Cardiac fibroblast (primary cell): ENCODE results near the gene SYNGR1.

ENCODE experiments used
- DNase-seq, 2 donors: peaks; one replicate each; pipeline versions ENCODE4 v3.0.0 to v3.0.0-alpha.2; 2010; ENCODE audit warnings: low read depth in 2 of 2
- H3K4me3 ChIP-seq, 2 donors: replicated peaks in 1 of 2; 1 replicate in 1 of 2; 2 replicates in 1 of 2; pipeline ENCODE4 v1.5.1; 2011; ENCODE audit warnings: low read depth in 2 of 2, low read length in 2 of 2, mild to moderate bottlenecking in 2 of 2, moderate library complexity in 1 of 2
- TF ChIP-seq, protein P1 (sequence below): IDR thresholded peaks from one replicate; pipeline ENCODE4 v1.5.1; 2011; ENCODE audit warnings: low read depth, mild to moderate bottlenecking, low read length, inconsistent platforms

SYNGR1 gene, protein sequence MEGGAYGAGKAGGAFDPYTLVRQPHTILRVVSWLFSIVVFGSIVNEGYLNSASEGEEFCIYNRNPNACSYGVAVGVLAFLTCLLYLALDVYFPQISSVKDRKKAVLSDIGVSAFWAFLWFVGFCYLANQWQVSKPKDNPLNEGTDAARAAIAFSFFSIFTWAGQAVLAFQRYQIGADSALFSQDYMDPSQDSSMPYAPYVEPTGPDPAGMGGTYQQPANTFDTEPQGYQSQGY

DNA sequence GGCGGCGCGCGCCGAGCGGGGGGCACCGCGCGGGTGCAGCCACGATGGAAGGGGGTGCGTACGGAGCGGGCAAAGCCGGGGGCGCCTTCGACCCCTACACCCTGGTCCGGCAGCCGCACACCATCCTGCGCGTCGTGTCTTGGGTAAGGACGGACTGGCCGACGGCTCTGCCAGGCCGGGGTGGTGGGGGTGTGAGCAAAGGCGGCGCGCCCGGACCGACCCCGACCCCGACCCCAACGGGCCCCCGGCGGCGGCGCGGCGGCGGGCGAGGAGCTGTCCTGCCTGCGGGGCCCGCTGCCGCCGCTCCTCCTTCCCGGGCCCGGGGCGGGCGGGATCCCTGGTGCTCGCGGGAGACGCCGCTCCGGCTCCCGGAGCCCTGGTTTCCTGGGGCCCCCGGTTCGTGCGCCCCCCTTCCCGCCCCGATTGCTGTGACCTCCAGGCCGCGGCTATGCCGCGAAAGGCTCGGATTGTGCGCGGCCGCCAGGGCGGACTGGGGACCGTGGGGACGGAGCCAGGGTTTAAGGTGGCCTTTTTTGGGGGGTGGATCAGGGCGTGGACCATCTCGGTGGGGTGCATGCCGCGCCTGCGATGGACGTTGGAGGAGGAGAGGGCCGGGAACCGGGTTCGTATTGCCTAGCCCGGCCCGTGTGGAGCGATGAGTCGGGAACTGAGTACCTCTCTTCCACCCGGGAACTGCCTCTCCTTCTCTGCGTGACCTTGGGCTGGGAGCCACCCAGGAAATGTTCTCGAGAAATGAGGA lies at the start of gene SYNGR1:
Gene SYNGR1, plus strand, starts transcription at position 25 of the 760 bp plus-strand sequence. Its CDS starts 20 bp downstream, at position 45.
- H3K4me3 ChIP-seq = peak within 1 kb of the TSS; percentile 57 to 59
- no peak for DNase-seq
- TF ChIP-seq, protein P1, sequence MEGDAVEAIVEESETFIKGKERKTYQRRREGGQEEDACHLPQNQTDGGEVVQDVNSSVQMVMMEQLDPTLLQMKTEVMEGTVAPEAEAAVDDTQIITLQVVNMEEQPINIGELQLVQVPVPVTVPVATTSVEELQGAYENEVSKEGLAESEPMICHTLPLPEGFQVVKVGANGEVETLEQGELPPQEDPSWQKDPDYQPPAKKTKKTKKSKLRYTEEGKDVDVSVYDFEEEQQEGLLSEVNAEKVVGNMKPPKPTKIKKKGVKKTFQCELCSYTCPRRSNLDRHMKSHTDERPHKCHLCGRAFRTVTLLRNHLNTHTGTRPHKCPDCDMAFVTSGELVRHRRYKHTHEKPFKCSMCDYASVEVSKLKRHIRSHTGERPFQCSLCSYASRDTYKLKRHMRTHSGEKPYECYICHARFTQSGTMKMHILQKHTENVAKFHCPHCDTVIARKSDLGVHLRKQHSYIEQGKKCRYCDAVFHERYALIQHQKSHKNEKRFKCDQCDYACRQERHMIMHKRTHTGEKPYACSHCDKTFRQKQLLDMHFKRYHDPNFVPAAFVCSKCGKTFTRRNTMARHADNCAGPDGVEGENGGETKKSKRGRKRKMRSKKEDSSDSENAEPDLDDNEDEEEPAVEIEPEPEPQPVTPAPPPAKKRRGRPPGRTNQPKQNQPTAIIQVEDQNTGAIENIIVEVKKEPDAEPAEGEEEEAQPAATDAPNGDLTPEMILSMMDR = no peak

DNA sequence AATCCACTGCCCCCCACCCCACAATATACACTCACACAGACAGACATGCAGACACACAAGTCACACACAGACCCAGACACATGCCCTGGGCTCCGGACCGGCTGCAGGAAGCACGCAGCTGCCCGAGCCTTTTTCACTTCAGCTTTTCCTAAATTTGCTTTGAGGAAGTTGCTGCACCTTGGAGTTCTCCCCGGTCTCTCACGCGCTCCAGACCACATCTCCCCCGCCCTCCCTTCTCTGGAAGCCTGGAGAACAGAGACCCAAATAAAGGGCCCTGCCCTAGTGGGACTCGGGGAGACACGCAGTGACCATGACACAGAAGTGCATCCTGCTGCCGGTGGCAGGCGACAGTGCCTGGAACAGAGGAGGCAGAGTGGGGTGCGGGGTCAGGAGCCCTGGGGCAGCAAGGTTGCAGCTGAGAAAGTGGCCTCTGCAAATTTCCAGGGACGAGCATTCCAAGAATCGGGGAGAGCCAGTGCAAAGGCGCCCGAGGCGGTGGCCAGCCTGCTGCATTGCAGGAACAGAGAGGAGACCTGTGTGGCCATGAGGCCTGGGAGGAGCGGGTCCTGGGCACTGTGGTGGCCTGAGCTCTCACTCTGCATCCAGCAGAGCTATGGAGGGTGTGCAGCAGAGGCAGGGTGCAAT lies 49.5 kb upstream of the SYNGR1 start:
- TF ChIP-seq, protein P1 = no peak
- peak in 1 of 2 donors; percentile 22 for DNase-seq
- no peak overlapping the region for H3K4me3 ChIP-seq

DNA sequence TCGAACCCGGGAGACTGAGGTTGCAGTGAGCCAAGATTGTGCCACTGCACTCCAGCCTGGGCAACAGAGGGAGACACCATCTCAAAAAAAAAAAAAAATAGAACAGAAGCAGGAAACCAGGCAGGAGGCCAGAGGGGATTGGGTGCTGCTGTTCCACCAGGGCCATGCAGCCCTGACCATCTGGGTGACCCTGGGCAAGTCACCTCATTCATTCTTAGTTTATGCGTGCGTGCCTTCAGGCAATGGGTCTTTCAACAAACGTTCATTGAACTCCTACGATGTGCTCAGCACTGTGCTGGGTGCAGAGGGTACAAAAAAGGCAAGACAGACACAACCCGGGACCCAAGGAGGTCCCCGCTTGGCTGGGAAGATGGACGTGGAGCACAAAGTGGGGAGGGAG lies 48.7 kb upstream of the SYNGR1 start:
- TF ChIP-seq, protein P1 = no peak
- no peak overlapping the region for H3K4me3 ChIP-seq
- no peak for DNase-seq

DNA sequence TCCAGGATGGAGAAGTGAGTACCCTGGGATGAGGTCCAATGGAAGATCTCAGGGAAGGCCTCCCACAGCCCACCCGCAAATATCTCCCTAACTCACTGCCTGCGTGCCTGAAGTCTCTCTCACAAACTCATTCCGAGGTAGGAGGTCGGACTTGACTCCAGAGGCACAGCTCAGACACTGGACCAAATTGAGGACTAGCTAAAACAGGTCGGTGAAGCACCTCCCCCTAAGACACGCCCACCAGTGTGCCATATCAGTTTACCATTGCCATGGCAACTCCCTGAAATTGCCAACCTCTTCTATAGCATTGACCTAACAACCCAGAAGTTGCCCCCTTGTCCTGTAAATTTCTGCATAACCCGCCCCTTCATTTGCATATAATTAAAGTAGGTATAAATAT lies 47.9 kb upstream of the SYNGR1 start:
- TF ChIP-seq, protein P1 = no peak
- H3K4me3 ChIP-seq = no peak overlapping the region
- no peak for DNase-seq

DNA sequence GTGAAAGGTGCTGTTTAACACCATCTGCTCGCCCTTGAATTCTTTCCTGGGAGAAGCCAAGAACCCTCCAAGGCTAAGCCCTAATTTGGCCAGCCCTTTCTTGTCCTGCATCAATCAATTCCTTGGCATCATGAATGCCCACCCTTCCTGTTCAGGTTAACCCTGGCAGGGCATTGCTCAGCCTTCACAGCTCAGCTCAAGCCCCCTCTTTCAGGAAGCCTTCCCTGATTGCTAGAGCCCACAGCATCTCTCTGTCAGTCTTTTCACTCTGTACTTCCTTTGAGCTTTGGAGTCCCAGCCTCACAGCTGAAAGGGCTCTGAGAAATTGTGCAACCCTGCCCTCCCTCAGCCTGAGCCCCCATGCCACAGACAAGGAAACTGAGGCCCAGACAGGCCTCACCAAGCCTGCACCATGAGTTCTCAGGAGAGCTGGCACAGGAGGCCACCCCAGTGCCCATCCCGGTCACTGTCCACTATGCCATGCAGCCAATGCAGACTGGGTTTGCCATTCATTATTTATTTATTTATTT lies 47.3 kb upstream of the SYNGR1 start:
- DNase-seq = no peak
- H3K4me3 ChIP-seq = no peak overlapping the region
- TF ChIP-seq, protein P1 = no peak

DNA sequence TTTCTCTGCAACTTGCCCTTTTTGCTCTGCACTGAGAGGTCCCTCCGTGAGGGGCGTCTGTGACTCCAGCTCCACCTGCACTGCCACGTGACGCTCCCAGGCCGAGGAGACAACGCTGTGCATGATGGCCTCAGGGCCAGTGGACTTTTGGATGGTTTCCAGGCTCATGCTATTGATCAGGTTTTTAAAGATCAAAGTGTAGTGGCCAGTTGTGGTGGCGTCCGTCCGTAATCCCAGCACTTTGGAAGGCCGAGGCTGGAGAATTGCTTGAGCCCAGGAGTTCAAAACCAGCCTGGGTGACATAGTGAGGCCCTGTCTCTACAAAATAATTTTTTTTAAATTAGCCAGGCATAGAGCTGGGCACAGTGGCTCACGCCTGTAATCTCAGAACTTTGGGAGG lies 46.4 kb upstream of the SYNGR1 start:
- no peak overlapping the region for H3K4me3 ChIP-seq
- DNase-seq = no peak
- TF ChIP-seq, protein P1 = no peak
